Activated T-cell treated with anti-CD3 and anti-CD28 coated beads for 4 hours (primary cell): ENCODE results near the gene FHDC1.

Source experiments
- DNase-seq: peaks from one replicate; pipeline ENCODE4 v3.0.0-alpha.2; 2020

Gene FHDC1

DNA sequence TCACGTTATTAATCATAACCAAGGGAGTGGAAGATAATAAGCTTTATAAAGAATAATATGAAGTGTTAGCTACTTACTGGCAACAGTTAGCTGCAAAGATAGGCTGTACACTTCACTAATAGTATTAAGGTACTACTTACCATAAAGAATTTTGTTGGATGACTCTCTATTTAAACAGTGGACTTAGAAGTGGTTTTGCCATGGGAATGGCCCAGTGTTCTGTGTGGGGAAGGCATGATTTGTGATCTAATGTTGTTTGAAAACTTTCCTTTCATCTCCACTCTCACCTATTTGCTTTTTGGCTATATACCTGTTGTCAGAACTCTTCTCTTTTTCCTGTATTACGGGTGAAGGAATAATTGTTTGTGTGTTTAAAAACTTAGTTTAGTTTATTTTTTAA lies 23.0 kb downstream of the FHDC1 start:
- DNase-seq = no peak

DNA sequence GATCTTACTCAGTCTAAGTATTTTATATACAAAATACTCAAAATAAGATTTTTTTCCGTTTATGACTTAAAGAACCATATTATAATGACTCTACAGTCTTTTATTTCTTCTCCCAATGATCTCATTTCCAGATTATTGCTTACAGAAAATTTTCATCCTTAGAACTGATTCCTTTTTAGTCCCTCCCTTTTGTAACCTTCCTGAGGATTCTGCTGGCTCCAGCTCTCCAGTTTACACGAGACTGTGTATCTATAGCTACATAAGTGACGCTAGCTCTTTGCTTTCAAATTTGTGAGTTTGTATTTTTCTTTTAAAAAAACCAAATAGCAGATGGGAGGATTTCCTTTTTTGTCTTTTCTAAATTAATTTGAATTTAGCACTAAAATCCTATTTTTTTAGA lies 24.0 kb downstream of the FHDC1 start:
- no peak for DNase-seq

DNA sequence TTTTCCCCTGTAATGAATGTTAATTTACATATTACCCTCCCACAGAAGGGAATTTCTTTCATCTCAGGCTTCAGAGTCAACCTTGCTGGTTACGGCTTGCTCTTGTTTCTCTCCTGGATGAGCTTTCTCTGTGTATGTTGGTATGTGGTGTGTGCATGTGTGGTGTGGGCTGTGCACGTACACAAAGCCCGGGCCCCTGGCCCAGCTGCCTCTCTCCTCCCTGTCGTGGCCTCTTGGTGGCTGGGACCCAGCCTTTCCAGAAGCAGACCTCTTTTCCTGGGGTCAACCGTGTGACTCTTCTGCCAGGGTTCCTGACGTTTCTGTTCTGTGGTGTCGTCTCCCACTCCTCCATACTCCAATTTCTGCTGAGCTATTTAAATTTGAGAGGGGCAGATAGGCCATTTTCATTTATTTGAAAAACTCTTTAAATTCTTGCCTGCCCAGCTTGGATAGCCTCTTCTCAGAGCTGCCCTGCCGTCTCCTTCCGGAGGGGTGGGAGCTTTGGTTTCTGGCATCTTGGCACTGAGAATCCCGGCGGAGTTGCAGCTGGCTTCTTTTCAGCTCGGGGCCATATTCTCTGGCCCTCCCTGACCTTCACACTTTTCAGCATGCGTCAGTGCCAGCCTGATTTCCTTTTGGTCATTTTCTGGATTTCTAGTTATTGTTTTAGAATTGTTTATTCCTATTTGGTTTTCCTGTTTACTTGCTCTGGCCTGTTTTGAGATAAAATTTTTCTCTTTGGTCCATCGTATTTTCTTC lies 25.1 kb downstream of the FHDC1 start:
- no peak for DNase-seq

DNA sequence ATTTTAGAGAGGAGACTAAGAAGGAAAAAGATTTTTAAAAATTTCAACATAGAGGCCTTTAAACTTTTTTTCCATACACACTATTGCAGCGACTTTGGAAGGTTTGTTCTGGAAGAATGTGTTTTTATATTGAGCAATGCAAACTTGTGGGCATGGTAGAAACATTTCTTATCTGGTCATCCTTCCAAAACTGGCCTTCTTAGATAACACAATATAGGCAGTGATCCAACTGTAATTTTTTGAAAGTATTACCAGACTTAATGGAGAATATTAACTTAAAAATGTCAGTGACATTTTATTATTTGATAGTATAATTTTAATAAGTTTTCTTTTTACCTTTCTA lies 25.6 kb downstream of the FHDC1 start:
- no peak for DNase-seq

DNA sequence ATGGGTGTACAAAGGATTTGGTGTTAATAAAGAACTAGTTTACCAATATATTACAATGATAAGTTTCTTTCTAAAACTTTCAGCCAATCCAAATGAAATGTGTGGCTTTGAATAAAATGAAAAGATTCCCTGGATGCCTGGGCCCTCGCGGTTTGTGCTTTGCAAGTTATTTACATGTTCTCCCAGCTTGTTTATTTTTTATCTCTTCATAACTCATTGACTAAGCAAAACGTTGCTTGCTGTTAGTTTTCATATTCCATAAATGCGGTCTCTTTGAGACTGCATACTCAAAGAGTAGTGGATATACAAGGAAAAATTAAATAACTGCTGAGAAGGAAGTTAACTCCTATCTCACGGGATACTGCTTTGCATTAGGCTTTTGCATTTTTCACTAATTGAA lies 26.0 kb downstream of the FHDC1 start:
- no peak for DNase-seq

DNA sequence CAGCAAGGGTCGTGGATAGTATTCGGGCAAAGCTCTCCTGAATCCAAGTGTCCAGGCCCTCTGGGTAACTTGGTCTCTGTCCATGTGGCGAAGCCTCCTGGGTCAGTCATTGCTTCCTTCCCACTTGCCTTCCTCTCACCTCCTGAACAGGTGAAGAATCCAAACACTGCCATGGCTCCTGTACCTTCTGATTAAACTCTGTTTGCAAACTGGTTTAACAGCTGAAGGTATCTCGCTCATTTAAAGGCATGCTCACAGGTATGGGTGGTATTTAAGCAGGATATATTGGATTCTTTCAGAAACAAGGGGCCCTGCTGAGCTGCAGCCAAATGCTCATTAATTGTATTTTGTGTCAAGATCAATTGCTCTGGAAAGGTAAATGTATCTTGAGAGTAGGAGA lies 28.2 kb downstream of the FHDC1 start:
- no peak for DNase-seq

DNA sequence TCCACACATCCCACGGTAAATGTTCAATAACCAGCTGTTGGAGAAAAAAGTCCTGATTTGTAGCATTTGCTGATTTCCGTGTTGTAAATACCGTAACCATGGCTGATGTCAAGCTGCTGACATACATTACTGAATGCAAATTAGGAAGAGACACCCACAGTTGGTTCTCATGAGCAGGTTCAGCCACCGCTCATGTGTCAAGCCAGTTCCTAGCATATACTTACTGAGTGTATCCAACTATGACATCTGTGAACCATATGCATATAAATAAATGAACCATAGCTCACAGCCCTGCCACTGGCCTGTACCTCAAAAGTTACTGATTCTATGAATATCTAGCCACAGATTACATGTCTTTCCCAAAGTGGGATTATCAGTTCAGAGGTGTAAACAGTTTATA lies 29.5 kb downstream of the FHDC1 start:
- no peak for DNase-seq

DNA sequence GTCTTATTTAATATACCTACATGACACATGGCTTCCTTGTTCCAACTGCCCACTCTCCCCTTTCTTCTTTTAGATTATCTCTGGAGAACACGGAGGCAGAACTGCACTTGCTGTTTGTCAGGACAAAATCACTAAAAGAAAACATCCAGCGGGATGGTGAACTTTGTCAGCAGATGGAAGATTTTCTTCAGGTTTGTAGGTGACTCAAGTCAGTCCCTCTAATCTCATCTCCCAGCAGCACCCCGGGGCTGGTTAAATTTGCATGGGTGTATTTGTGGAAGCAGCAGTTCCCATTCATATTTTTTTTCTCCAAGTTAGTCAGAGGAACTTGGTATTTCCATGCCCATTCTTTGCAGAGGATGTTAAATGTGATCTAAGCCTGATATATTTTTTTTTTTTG lies 31.8 kb downstream of the FHDC1 start:
- no peak for DNase-seq

DNA sequence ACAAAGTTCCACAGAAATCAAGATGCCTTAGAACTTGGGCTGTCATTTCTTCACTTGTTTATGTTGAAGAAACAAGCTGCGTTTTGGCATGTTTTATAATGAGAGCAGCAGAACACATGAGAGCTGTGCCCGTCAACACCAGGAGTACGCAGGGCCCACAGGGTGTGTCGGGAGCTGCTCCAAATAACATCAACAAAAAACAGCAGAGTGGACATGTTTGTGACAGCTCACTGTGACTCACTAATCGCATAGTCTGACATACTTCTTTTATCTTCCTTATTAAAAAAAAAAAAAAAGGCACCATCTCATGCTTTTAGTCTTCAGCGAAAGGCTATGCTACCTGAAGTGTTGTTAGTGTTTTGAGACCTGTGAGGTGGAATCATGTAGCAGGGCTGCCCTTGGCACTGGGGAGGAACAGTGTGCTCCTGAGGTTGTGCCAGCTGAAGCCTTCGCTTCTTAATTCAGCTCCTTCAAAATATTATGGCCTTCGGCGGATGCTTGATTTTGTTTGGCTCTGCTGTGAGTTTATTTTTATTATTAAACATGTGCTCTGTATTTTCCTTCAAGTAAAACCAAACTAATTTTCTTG lies 32.8 kb downstream of the FHDC1 start:
- no peak for DNase-seq

DNA sequence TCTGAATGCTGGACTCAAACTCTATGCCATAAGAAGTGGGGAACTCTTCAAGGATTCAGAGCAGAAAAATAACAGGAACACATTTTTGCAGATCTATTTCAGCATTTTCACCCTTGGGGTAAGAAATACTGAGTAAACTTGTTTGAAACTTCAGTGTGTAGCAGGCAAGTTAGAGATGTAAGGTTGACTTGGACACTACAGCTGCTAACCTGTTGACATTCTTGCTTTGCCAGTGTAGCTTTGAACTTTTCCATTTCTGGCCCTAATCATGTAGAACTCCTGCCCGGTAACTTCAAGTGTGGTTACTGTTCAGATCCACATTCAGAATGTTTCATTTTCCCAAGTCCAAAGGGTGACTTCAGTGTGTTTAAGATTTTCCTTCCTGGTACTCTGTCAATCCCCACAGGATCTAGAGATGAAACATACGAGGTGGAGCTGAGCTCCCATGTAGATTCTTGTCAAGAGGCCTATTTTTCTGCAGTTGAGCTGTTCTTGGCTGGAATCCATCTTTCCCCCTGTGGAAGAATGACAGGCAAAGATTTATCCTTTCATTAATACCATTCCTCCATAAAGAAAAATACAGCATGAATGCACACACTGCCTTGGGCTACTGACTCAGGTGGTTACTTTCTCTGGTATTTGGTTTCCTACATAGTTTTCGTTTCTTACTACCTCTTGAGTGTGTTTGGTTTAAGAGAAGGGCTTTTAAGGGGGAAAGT lies 34.1 kb downstream of the FHDC1 start:
- no peak for DNase-seq

DNA sequence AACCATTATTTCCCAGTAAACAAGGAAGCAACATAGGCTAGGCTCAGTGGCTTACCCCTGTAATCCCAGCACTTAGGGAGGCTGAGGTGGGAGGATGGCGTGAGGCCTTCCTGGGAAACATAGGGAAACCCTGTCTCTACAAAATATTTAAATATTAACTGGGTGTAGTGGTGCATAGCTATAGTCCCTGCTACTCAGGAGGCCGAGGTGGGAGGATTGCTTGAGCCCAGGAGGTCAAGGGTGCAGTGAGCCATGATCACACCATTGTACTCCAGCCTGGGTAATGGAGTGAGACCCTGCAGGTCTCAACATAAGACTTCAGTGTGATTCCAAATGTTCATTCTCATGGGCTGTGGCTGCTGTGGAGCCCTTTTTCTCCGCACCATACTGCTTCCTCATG lies 34.9 kb downstream of the FHDC1 start:
- DNase-seq = no peak

DNA sequence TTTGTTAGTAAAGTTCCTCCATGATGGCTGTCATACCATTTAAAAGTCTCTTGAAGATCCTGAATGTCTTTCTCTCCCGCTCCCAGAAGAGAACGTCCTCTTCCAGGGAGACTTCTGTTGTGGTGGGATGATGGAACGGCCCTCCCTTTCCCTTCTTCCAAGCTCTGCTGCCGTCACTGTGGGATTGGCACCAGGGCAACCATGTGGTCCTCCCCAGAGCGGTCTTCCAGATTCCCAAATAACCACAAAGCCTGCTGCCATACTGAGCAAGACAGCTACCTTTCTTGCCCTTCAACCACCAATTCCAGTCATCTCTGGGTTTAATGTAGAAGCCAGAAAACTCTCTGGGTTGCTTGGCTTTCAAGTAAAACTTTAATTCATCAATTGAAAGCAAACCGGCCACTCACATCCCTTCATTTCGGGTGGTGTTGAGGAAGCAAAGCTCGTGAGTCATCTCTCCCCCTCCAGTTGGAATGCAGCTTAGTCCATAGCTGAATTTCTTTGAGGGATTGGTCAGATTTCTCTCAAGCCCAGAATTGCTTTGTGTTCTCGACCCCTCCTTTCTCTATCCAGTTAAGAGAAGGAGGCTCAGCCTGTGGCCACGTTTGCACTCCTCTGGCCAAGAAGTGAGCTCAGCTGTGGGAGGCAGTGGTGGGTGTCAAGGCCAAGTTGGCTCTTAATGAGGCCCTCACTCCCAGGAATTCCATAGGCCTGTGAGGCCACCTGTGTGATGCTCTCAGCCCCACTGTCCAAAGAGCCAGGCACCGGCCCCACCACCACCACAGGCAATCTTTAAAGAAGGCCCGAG lies 36.9 kb downstream of the FHDC1 start:
- DNase-seq = no peak

DNA sequence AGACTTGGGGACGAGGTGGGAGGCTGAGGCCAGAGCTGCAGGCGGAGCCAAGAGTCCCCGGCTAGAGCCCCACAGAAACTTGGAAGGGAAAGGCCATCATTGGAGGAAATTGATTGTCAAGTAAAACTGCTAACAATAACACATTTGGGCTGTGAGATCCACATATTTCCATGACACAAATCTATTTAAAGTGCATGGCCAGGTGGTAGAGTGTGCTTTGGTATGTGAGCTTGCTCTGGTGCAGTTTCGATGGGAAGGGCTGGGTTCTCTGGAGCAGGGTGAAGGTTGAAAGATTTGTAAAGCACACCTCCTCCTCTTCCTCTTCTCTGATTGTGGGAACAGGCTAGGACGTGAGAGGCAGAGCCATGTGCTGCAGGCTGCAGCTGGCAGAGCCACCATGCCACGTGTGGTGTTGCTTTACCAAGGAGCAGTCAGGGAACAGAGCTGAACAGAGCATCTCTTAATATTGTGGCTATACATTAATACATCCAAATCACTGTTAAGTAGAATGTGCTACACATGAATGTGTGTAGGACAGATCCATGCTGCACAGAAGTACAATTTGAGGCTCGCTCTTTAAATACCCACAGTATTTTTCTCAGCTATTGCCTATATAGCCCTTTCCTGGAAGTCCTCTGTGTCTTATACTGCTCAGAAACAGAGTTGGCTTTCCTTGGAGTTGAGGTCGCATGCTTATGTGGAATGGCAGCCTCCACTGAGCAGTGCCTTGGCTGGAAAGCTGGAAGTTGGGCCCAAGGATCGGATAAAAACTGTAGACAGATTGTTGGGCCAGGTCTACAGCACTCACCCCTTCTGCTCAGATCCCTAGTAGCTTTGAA lies 37.7 kb downstream of the FHDC1 start:
- no peak for DNase-seq

DNA sequence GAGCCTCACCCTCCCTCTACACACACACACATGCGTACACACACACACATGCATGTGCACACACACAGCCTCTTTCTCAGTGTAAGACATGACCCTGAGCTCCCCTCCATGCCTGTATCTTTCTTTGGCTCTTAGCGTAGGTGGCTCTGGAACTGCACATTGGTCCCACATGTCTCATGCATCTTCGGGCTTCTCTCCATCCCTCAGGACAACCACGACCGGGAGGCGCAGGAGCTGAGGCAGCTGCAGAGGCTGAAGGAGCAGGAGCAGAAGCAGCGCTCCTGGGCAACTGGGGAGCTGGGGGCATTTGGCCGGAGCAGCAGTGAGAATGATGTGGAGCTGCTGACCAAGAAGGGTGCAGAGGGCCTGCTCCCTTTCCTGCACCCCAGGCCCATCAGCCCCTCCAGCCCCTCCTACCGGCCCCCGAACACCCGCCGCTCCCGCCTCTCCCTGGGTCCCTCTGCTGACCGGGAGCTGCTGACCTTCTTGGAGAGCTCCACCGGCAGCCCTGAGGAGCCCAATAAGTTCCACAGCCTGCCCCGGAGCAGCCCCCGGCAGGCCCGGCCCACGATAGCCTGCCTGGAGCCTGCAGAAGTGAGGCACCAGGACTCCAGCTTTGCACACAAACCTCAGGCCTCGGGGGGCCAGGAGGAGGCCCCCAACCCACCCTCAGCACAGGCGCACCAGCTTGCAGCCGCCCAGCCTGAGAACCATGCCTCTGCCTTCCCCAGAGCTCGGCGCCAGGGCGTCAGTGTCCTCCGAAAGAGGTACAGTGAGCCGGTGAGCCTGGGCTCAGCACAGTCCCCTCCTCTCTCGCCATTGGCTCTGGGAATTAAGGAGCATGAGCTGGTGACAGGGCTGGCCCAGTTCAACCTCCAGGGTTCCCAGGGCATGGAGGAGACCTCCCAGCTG lies 38.6 kb downstream of the FHDC1 start:
- no peak for DNase-seq

DNA sequence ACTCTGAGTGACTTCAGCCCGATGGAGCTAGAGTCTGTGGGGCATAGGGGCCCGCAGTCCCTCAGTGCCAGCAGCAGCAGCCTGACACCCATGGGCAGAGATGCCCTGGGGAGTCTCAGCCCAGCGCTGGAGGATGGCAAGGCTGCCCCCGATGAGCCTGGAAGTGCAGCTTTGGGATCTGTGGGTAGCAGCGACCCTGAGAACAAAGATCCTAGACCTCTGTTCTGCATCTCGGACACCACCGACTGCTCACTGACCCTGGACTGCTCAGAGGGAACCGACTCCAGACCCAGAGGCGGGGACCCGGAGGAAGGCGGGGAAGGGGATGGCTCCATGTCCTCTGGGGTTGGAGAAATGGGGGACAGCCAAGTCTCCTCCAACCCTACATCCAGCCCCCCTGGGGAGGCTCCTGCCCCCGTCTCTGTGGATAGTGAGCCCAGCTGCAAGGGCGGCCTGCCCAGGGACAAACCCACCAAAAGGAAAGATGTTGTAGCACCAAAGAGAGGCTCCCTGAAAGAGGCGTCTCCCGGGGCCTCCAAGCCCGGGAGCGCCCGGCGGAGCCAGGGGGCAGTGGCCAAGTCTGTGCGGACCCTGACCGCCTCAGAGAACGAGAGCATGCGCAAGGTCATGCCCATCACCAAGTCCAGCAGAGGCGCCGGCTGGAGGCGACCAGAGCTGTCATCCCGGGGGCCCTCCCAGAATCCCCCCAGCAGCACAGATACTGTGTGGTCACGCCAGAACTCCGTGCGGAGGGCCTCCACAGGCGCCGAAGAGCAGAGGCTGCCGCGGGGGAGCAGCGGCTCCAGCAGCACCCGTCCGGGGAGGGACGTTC lies 39.5 kb downstream of the FHDC1 start:
- no peak for DNase-seq

DNA sequence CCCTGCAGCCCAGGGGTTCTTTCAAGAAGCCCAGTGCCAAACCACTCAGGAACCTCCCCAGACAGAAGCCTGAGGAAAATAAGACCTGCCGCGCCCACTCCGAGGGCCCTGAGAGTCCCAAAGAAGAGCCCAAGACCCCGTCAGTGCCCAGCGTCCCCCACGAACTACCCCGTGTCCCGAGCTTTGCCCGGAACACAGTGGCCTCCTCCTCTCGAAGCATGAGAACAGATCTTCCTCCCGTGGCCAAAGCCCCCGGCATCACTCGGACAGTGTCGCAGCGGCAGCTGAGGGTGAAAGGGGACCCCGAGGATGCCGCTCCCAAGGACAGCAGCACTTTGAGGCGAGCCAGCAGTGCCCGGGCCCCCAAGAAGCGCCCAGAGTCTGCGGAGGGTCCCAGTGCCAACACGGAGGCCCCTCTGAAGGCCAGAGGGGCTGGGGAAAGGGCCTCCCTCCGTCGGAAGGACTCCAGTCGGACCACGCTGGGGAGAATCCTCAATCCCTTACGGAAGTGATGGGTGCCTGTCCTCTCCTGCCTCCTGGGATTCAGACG lies 40.2 kb downstream of the FHDC1 start:
- no peak for DNase-seq

DNA sequence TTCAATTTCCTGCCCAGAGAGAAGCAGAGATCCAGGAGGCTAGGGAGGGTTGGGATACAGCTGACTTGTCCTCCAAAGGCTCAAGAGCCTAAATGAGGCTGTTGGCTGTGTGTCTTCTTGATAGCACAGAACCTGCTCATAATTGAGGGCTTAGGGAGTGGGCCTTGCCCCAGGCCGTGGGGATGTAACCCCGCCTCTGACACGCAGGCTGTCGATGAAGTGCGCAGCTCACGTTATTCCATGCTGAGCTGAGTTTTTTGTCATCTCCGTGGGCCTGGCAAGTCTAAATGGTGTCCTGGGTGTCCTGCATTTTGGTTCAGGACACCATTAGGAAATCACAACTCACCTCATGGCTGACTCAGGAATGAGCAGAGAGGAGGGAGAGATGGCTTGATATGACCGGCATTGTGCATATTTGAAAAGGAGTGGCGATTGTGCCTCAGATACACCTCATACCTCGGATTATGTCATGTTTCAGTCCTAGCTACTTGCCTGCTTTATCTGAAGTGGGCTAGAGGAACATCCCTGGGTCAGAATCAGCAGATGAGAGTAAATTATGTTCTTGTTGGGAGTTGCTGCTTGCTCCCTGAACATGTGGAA lies 43.7 kb downstream of the FHDC1 start:
- no peak for DNase-seq

DNA sequence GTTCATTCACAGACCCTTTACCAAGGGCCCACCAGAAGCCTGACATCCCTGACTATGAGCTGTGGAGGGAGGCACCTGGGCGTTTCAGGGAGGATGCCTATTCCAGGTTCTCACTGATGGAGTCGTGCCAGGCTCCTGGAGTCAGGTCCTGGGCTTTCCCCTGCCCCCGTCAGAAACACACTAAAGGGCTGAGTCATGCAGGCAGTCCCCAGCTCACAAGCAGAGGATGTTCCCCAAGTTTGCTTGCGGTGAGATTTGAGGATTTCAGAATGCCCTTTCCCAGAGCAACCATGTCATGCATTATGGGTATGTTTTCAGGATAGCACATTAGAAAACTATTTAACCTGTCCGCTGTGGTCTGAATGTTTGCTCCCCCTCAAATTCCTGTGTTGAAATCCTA lies 45.2 kb downstream of the FHDC1 start:
- DNase-seq = no peak

DNA sequence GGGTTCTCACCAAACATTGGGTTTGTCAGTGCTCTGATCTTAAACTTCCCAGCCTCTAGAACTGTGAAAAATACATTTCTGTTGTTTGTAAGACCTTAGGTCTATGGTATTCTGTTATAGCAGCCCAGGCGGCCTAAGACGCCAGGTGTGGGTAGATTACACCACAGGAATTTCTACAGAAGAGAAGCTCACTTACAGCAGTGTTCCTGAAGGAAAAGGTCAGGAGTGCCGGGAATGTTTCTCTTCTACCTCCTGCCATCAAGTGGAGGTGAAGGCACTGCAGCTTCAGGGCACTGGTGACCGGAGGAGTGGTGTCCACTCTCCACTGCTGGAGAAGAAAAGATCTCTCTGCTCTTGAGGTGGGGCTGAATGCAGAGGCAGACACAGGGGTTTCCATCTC lies 45.7 kb downstream of the FHDC1 start:
- no peak for DNase-seq

DNA sequence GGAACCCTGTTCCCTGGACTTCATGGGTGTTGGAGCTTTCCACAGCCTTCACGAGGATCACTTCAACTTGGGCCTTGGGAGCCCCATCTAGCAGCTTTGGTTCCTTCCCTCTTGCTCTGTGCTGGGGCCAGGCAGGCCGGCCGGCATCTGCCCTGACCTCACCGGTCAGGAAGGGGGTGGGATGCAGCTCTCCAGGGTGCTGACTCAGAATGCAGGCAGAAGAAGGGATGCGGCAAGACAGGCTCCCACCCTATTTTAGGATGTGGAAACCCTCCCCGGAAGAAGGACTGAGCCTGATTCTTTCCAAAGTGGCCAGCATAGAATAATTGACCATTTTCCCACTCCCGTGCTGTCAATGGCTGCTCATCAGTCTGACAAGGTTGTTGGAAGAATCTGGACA lies 47.1 kb downstream of the FHDC1 start:
- DNase-seq = no peak
